ENCODE results near the gene SNX24. TPM values are rescaled to one million over a fixed set of nuclear protein-coding genes. Genes with fewer than 3 reads are reported as not detected.

SNX24 gene
- total RNA-seq, 1 donor, result 29.8 TPM

DNA sequence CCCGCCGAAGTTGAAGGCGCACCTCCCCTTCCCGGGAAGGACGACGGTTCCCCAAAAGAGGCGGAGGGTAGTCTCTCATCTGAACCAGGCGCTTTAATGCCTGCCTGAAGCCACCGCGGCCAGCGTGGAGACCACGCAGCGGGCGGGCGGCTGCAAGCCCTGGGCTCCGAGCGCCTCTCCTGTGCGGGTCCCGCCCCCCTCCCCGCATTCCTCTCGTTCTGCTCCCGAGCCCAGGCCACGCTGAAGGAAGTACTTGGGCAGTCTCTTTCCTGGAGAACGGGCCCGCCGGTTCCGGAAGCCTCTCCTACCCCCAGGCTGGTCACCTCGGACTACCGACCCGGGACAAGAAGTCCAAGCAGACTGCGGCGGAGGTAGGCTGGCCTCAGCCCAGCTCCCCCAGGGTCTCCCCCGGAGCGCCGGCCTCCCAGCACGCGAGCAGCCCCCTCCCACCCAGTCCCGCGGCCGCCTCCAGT, 190.5 kb downstream of the SNX24 start:
- DNase-seq (ENCODE audit: low read depth), result peak; percentile 49
- H3K4me3 ChIP-seq (ENCODE audit: low read depth, low read length), result peak overlapping the region; percentile 80
- no peak for TF ChIP-seq CTCF (IDR thresholded peaks at IDR 0.05; ENCODE audit: insufficient read depth, low read depth, low read length)

GRCh38 chr5:123036391-123037103, 191.1 kb downstream of the SNX24 start, which contains the start of gene PPIC:
TSS of gene PPIC (minus strand) at chr5:123036725. CDS start at chr5:123036625, 100 bp downstream.
- no peak for TF ChIP-seq CTCF (IDR thresholded peaks at IDR 0.05; ENCODE audit: insufficient read depth, low read depth, low read length)

GRCh38 chr5:123037104-123037418, 191.6 kb downstream of the SNX24 start:
- peak overlapping the region; percentile 80 for H3K4me3 ChIP-seq (ENCODE audit: low read depth, low read length)
- DNase-seq (ENCODE audit: low read depth), result no peak
- TF ChIP-seq CTCF (IDR thresholded peaks at IDR 0.05; ENCODE audit: insufficient read depth, low read depth, low read length), result no peak

More at GRCh38 chr5:123036391-123037103, 191.1 kb downstream of the SNX24 start, which contains the start of gene PPIC:
- peak; percentile 75 for DNase-seq (ENCODE audit: low read depth)
- H3K4me3 ChIP-seq (ENCODE audit: low read depth, low read length), result peak within 1 kb of the TSS; percentile 80

- TF ChIP-seq CTCF (IDR thresholded peaks at IDR 0.05; ENCODE audit: insufficient read depth, low read depth, low read length), result no peak
- H3K4me3 ChIP-seq (ENCODE audit: low read depth, low read length), result no peak overlapping the region
- no peak for DNase-seq (ENCODE audit: low read depth)
These were observed 194.3 kb downstream of the SNX24 start for GRCh38 chr5:123039673-123040072.

DNA sequence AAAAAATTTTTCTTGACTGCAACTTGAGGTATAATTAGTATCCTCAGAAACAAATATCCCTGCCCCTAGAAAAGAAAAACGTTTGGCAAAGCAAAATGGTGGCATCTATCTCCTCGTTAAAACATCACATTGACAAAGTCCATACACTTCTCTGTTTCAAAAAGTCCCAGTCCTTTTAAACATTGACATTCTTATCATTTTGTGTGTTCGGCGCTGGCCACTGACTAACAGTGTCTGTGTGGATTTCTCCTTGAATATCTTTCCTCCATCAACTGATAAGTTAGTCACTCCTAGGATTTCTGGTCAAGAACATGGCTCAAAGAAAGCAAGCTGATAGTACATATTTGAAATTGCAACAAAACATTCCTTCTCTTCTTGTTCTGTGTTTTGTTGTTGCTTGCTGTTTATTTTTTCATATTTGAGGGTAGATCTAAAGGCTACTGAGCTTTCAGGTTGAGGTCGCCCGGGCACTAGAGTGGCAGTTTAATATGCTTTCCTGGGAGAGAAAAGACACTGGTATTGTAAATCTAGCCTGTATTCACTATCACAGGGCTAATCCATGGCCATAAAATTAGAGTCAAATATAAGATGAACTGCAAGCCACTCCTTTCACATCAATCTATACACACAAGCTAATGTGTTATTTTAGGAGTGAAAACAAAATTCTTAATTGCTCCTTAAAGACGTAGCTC, 199.7 kb downstream of the SNX24 start:
- H3K4me3 ChIP-seq (ENCODE audit: low read depth, low read length), result no peak overlapping the region
- TF ChIP-seq CTCF (IDR thresholded peaks at IDR 0.05; ENCODE audit: insufficient read depth, low read depth, low read length), result no peak
- peak; percentile 68 for DNase-seq (ENCODE audit: low read depth)

GRCh38 chr5:123046222-123046621, 200.8 kb downstream of the SNX24 start:
- no peak overlapping the region for H3K4me3 ChIP-seq (ENCODE audit: low read depth, low read length)
- no peak for TF ChIP-seq CTCF (IDR thresholded peaks at IDR 0.05; ENCODE audit: insufficient read depth, low read depth, low read length)
- DNase-seq (ENCODE audit: low read depth), result no peak

Data from fibroblast of villous mesenchyme (primary cell).